ENCODE results near the gene VIPR2. TPM values are rescaled to one million over a fixed set of nuclear protein-coding genes. Genes with fewer than 3 reads are reported as not detected.
"Not testable (repeated sequence)": the region's sequence is repeated elsewhere in the genome, so short reads cannot be mapped to it uniquely, and the experiment has no call there.

Gene VIPR2
- polyA plus RNA-seq, 3 donors = not detected

GRCh38 chr7:159175792-159176191 is 31.1 kb upstream of the VIPR2 start:
- TF ChIP-seq CTCF (IDR thresholded peaks at IDR 0.05) = no peak

GRCh38 chr7:159175100-159175499 is 30.4 kb upstream of the VIPR2 start:
- intact Hi-C loops (cut with micrococcal nuclease); DNase-seq; H3K79me2 ChIP-seq (ENCODE audit: insufficient read depth, low read length); H3K27me3 ChIP-seq (ENCODE audit: control insufficient read depth in 2 of 2, insufficient read depth in 2 of 2, low read length in 2 of 2); H3K36me3 ChIP-seq (replicated peaks in 1 of 2; ENCODE audit: control insufficient read depth in 1 of 2, insufficient read depth in 2 of 2, low read length in 2 of 2); H3K4me3 Mint-ChIP-seq; H4K20me1 ChIP-seq (ENCODE audit: insufficient read depth, low read length); H3K4me1 Mint-ChIP-seq; H3K4me3 ChIP-seq (replicated peaks in 1 of 3; ENCODE audit: low read depth in 2 of 3, low read length in 3 of 3); H3K27ac Mint-ChIP-seq; H3K9ac ChIP-seq (ENCODE audit: insufficient read depth, low read length, poor library complexity, severe bottlenecking); H3K27ac ChIP-seq (ENCODE audit: low read depth in 1 of 2, low read length in 2 of 2); H3K36me3 Mint-ChIP-seq; H2AFZ ChIP-seq (ENCODE audit: insufficient read depth, low read depth, low read length, poor library complexity, severe bottlenecking); H3K4me1 ChIP-seq (ENCODE audit: control insufficient read depth in 1 of 2, insufficient read depth in 2 of 2, low read length in 2 of 2); H3K4me2 ChIP-seq (replicated peaks; ENCODE audit: extremely low read depth, low read length, poor library complexity, severe bottlenecking); H3K27me3 Mint-ChIP-seq (ENCODE audit: low read depth in 3 of 3): not testable (repeated sequence)
- H3K9me3 Mint-ChIP-seq = peaks cover 20 to 67% (median 48%) of the 10 kb centered on the region in 7 donors
- peaks cover 56 to 65% of the 10 kb centered on the region in 2 donors for H3K9me3 ChIP-seq (replicated peaks in 1 of 2; ENCODE audit: control insufficient read depth in 1 of 2, insufficient read depth in 1 of 2, low read length in 2 of 2)
- 5% methylated on average over 5 of the region's 6 CpGs for WGBS (ENCODE audit: insufficient coverage)

More at GRCh38 chr7:159175792-159176191, 31.1 kb upstream of the VIPR2 start:
- no peak overlapping the region for H3K9ac ChIP-seq (ENCODE audit: insufficient read depth, low read length, poor library complexity, severe bottlenecking)
- Mint-ChIP-seq H3K9me3 (peaks cover 18 to 60% (median 42%) of the 10 kb centered on the region in 7 donors), H3K36me3 (no peaks in the 10 kb centered on the region), H3K4me1 (peaks cover 3% of the 10 kb centered on the region), H3K27me3 (ENCODE audit: low read depth in 3 of 3) (peaks cover 0 to 2% (median 0%) of the 10 kb centered on the region in 3 donors), H3K4me3 (no peak overlapping the region), H3K27ac (no peak overlapping the region)
- DNase-seq = no peak
- no peaks in the 10 kb centered on the region for H3K79me2 ChIP-seq (ENCODE audit: insufficient read depth, low read length)
- intact Hi-C loops (cut with micrococcal nuclease) = no loop called here
- peaks cover 49 to 60% of the 10 kb centered on the region in 2 donors for H3K9me3 ChIP-seq (replicated peaks in 1 of 2; ENCODE audit: control insufficient read depth in 1 of 2, insufficient read depth in 1 of 2, low read length in 2 of 2)
- no peaks in the 10 kb centered on the region for H3K36me3 ChIP-seq (replicated peaks in 1 of 2; ENCODE audit: control insufficient read depth in 1 of 2, insufficient read depth in 2 of 2, low read length in 2 of 2)
- H4K20me1 ChIP-seq (ENCODE audit: insufficient read depth, low read length) = no peaks in the 10 kb centered on the region
- WGBS (ENCODE audit: insufficient coverage) = 88% methylated on average over 3 of the region's 8 CpGs
- no peaks in the 10 kb centered on the region for H3K27me3 ChIP-seq (ENCODE audit: control insufficient read depth in 2 of 2, insufficient read depth in 2 of 2, low read length in 2 of 2)
- no peak overlapping the region for H3K4me3 ChIP-seq (replicated peaks in 1 of 3; ENCODE audit: low read depth in 2 of 3, low read length in 3 of 3)
- no peak overlapping the region for H2AFZ ChIP-seq (ENCODE audit: insufficient read depth, low read depth, low read length, poor library complexity, severe bottlenecking)
- no peak overlapping the region for H3K27ac ChIP-seq (ENCODE audit: low read depth in 1 of 2, low read length in 2 of 2)
- H3K4me1 ChIP-seq (ENCODE audit: control insufficient read depth in 1 of 2, insufficient read depth in 2 of 2, low read length in 2 of 2) = no peaks in the 10 kb centered on the region
- no peak overlapping the region for H3K4me2 ChIP-seq (replicated peaks; ENCODE audit: extremely low read depth, low read length, poor library complexity, severe bottlenecking)

All from CD14-positive monocyte (primary cell).